ENCODE data around the gene KCNJ9. TPM values are rescaled to one million over a fixed set of nuclear protein-coding genes. Genes with fewer than 3 reads are reported as not detected.

KCNJ9 gene
- total RNA-seq, 1 experiment from 2014 or later: 0.09 TPM

GRCh38 chr1:160053548-160054365, 27.6 kb upstream of the KCNJ9 start:
- Histone ChIP-seq H3K4ac (ENCODE audit: low read depth, low read length) (no peak overlapping the region), H3K4me2 (ENCODE audit: insufficient read depth, insufficient read length, low read length) (no peak overlapping the region), H2AFZ (ENCODE audit: low read length) (no peak overlapping the region), H4K8ac (replicated peaks; ENCODE audit: insufficient read length, low read depth, low read length) (no peak overlapping the region), H3K79me1 (ENCODE audit: insufficient read depth, low read depth, low read length, poor library complexity, severe bottlenecking) (no peaks in the 10 kb centered on the region), H2BK5ac (ENCODE audit: insufficient read length, low read length) (no peak overlapping the region), H3K23ac (ENCODE audit: insufficient read length, low read depth, low read length) (no peak overlapping the region), H3K27ac (ENCODE audit: insufficient read length, low read depth, low read length) (no peak overlapping the region), H2BK12ac (ENCODE audit: insufficient read length, low read depth, low read length) (no peak overlapping the region), H3K18ac (ENCODE audit: insufficient read length, low read depth, low read length) (no peak overlapping the region), H3K14ac (ENCODE audit: insufficient read depth, low read length) (no peak overlapping the region), H2BK120ac (ENCODE audit: low read depth, low read length, poor library complexity, severe bottlenecking) (no peak overlapping the region), H3K56ac (ENCODE audit: insufficient read length, low read depth, low read length) (no peak overlapping the region), H3K9me3 (ENCODE audit: control insufficient read depth, low read depth, low read length) (no peaks in the 10 kb centered on the region), H2BK20ac (ENCODE audit: low read depth, low read length, poor library complexity, severe bottlenecking) (no peak overlapping the region), H2AK5ac (ENCODE audit: insufficient read length, low read length) (no peak overlapping the region), H4K5ac (ENCODE audit: insufficient read length, low read depth, low read length) (no peak overlapping the region), H3T11ph (ENCODE audit: low read length) (no peak overlapping the region), H4K20me1 (ENCODE audit: control insufficient read depth, insufficient read depth, insufficient read length) (no peaks in the 10 kb centered on the region), H3K27me3 (ENCODE audit: insufficient read depth, low read length) (no peaks in the 10 kb centered on the region), H3K79me2 (ENCODE audit: insufficient read depth, low read length) (no peaks in the 10 kb centered on the region), H3K4me1 (ENCODE audit: insufficient read depth, low read length) (no peaks in the 10 kb centered on the region; the same call in 1 of the 2 replicates), H3K23me2 (ENCODE audit: insufficient read length, low read depth, low read length, poor library complexity, severe bottlenecking) (no peaks in the 10 kb centered on the region), H2BK15ac (ENCODE audit: low read depth, low read length) (no peak overlapping the region), H3K9ac (ENCODE audit: extremely low read depth, insufficient read length, low read length) (no peak overlapping the region), H4K91ac (ENCODE audit: insufficient read length, low read depth, low read length) (no peak overlapping the region)
- WGBS (ENCODE audit: extremely low coverage, insufficient read length, low lambda C conversion rate): no CpG with 5 or more reads among the region's 7 CpGs
- Mint-ChIP-seq H3K4me3 (no peak overlapping the region), H3K27ac (no peak overlapping the region), H3K4me1 (peaks cover 7 to 15% of the 10 kb centered on the region in 2 experiments), H3K36me3 (ENCODE audit: insufficient read depth in 1 of 3, low read depth in 3 of 3) (no peaks in the 10 kb centered on the region), H3K9me3 (no peaks in the 10 kb centered on the region), H3K27me3 (ENCODE audit: low read depth) (peaks cover 45% of the 10 kb centered on the region)
- no peak for TF ChIP-seq CTCF (conservative IDR thresholded peaks at IDR 0.05)
- no peak for DNase-seq
